Measurements from ENCODE around the gene ANKMY1. TPM values are rescaled to one million over a fixed set of nuclear protein-coding genes. Genes with fewer than 3 reads are reported as not detected.
A peak's percentile ranks its signal among the peaks of the same experiment; 100 is the strongest.

ANKMY1 gene
- total and polyA plus RNA-seq, 2 of the 13 experiments (the other 11 are each of a cell fraction or from before 2014, with no cell fraction given), result 11.7 to 18.8 TPM

DNA sequence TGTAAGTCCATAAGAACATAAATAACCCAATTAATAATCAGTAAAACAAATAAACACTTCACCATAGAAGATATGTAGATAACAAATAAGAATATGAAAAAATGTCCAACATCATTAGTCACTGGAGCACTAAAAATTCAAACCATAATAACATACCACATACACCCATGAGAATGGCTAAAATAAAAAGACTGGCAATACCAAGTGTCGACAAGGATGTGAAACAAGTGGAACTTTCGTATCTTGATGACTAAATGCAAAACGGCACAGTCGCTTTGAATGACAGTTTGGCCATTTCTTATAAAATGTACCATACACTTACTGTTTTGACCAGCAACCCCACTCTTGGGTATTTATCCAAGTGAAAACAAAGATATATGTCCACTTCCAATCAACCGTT is 26.8 kb downstream of the ANKMY1 start:
- Histone ChIP-seq H3K27me3 (ENCODE audit: control insufficient read depth in 1 of 2, insufficient read depth in 2 of 2, low read length in 2 of 2) (no peaks in the 10 kb centered on the region), H3K79me2 (ENCODE audit: insufficient read depth, low read length) (peaks cover 2% of the 10 kb centered on the region), H2AFZ (ENCODE audit: low read length) (no peak overlapping the region), H3K4me1 (ENCODE audit: insufficient read depth, low read length) (no peaks in the 10 kb centered on the region), H3K4me3 (replicated peaks in 1 of 3; ENCODE audit: insufficient read depth in 1 of 3, low read depth in 2 of 3, low read length in 3 of 3) (no peak overlapping the region), H3K9me3 (ENCODE audit: low read length) (peaks cover 23% of the 10 kb centered on the region), H3K4me2 (ENCODE audit: low read depth, low read length) (no peak overlapping the region), H3K9ac (ENCODE audit: insufficient read depth, low read depth, low read length) (no peak overlapping the region), H4K20me1 (ENCODE audit: insufficient read depth, low read length) (no peaks in the 10 kb centered on the region), H3K27ac (ENCODE audit: extremely low read length, insufficient read depth, low read length) (no peak overlapping the region), H3K36me3 (replicated peaks in 1 of 2; ENCODE audit: control insufficient read depth in 1 of 2, insufficient read depth in 2 of 2, low read length in 2 of 2) (peaks cover 12 to 38% of the 10 kb centered on the region in 2 experiments; a peak in 4 of 5 replicates)
- POLR2A ChIA-PET, result no interaction called here
- FAIRE-seq (no peak), ATAC-seq (no peak), DNase-seq (ENCODE audit: low spot score) (no peak)
- WGBS (ENCODE audit: low lambda C conversion rate), result 98% methylated on average over 5 of the region's 5 CpGs
- BruUV-seq (replicated peaks), result no TSS peak
- intact Hi-C loops (cut with micrococcal nuclease; ENCODE audit: unreplicated experiment), result no loop called here
- CTCF ChIA-PET (ENCODE audit: low intra/inter-chr PET ratio, low total read pairs), result no interaction called here
- TF ChIP-seq SNAI1 (CRISPR knock-in tag; IDR thresholded peaks at IDR 0.05; ENCODE audit: borderline replicate concordance) (no peak), RFXAP (CRISPR knock-in tag; IDR thresholded peaks at IDR 0.05; ENCODE audit: borderline replicate concordance) (no peak), HIC2 (CRISPR knock-in tag; IDR thresholded peaks at IDR 0.05; ENCODE audit: low read depth) (no peak), ZNF7 (CRISPR knock-in tag; IDR thresholded peaks at IDR 0.05) (peak; percentile 92)
- in situ Hi-C loops (cut with HindIII; ENCODE audit: extremely low pct_ligation_motif_present, low pct_unique_long_range_greater_than_20kb), result no loop called here

- POLR2A ChIA-PET, result no interaction called here
- intact Hi-C loops (cut with micrococcal nuclease; ENCODE audit: unreplicated experiment) (no loop called here), in situ Hi-C loops (cut with HindIII; ENCODE audit: extremely low pct_ligation_motif_present, low pct_unique_long_range_greater_than_20kb) (no loop called here)
- Histone ChIP-seq H4K20me1 (ENCODE audit: insufficient read depth, low read length) (no peaks in the 10 kb centered on the region), H3K79me2 (ENCODE audit: insufficient read depth, low read length) (peaks cover 2% of the 10 kb centered on the region), H3K4me1 (ENCODE audit: insufficient read depth, low read length) (no peaks in the 10 kb centered on the region), H3K9me3 (ENCODE audit: low read length) (peaks cover 31% of the 10 kb centered on the region), H2AFZ (ENCODE audit: low read length) (no peak overlapping the region), H3K9ac (ENCODE audit: insufficient read depth, low read depth, low read length) (no peak overlapping the region), H3K36me3 (replicated peaks in 1 of 2; ENCODE audit: control insufficient read depth in 1 of 2, insufficient read depth in 2 of 2, low read length in 2 of 2) (peaks cover 20 to 46% of the 10 kb centered on the region in 2 experiments; a peak in 4 of 5 replicates), H3K27me3 (ENCODE audit: control insufficient read depth in 1 of 2, insufficient read depth in 2 of 2, low read length in 2 of 2) (no peaks in the 10 kb centered on the region), H3K4me2 (ENCODE audit: low read depth, low read length) (no peak overlapping the region), H3K27ac (ENCODE audit: extremely low read length, insufficient read depth, low read length) (no peak overlapping the region), H3K4me3 (replicated peaks in 1 of 3; ENCODE audit: insufficient read depth in 1 of 3, low read depth in 2 of 3, low read length in 3 of 3) (no peak overlapping the region)
- 98% methylated on average over 5 of the region's 7 CpGs for WGBS (ENCODE audit: low lambda C conversion rate)
- BruUV-seq (replicated peaks), result no TSS peak
- DNase-seq (ENCODE audit: low spot score) (no peak), FAIRE-seq (no peak), ATAC-seq (no peak)
- CTCF ChIA-PET (ENCODE audit: low intra/inter-chr PET ratio, low total read pairs), result no interaction called here
- TF ChIP-seq LRRFIP1 (CRISPR knock-in tag; conservative IDR thresholded peaks at IDR 0.05) (no peak), ZNF235 (CRISPR knock-in tag; IDR thresholded peaks at IDR 0.05; ENCODE audit: borderline replicate concordance) (no peak), SP1 (IDR thresholded peaks at IDR 0.05) (no peak), SP1 (CRISPR knock-in tag; IDR thresholded peaks at IDR 0.05) (no peak), MBD4 (IDR thresholded peaks at IDR 0.05; ENCODE audit: borderline replicate concordance, low read length) (no peak), ZBTB4 (CRISPR knock-in tag; IDR thresholded peaks at IDR 0.05; ENCODE audit: borderline replicate concordance) (no peak)
- TF ChIP-seq, protein P1, sequence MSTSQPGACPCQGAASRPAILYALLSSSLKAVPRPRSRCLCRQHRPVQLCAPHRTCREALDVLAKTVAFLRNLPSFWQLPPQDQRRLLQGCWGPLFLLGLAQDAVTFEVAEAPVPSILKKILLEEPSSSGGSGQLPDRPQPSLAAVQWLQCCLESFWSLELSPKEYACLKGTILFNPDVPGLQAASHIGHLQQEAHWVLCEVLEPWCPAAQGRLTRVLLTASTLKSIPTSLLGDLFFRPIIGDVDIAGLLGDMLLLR (CRISPR knock-in tag; IDR thresholded peaks at IDR 0.05), result no peak
Observed at GRCh38 chr2:240530181-240530580, 27.6 kb downstream of the ANKMY1 start.

Measured in HepG2 (cell line).